IPS-18c (cell line): Measurements from ENCODE around the gene SLC17A7.

Source experiments
- H3K4me3 ChIP-seq: 2 replicates; pipeline ENCODE4 v1.7.0; 2013; ENCODE audit warnings: low read depth, mild to moderate bottlenecking, low read length, moderate library complexity; ENCODE audit not compliant: insufficient read depth
- H3K9me3 ChIP-seq: one replicate; pipeline ENCODE4 v1.6.1; 2013; ENCODE audit warnings: mild to moderate bottlenecking, low read length, moderate library complexity; ENCODE audit not compliant: control insufficient read depth, insufficient read depth

The SLC17A7 gene

DNA sequence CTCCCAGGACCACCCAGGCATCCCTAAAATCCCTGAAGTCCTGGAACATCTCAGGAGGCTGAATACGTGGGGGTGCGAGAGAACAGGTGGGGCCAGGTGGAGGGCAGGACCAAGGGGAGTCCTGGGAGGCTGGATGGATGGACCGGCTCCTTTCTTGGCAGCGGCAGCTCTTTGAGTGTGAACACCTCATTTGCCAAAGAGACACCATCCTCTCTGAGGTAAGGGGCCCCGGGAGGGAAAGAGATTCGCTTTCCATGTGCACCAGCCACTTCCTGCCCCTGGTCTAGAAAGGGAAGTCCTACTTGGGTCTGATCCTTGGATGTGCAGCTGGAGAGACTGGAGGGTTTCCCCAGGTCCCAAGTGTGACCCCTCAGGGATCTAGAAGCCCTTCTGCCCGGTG is 34.2 kb downstream of the SLC17A7 start:
- Histone ChIP-seq H3K4me3 (no peak overlapping the region), H3K9me3 (no peaks in the 10 kb centered on the region)

DNA sequence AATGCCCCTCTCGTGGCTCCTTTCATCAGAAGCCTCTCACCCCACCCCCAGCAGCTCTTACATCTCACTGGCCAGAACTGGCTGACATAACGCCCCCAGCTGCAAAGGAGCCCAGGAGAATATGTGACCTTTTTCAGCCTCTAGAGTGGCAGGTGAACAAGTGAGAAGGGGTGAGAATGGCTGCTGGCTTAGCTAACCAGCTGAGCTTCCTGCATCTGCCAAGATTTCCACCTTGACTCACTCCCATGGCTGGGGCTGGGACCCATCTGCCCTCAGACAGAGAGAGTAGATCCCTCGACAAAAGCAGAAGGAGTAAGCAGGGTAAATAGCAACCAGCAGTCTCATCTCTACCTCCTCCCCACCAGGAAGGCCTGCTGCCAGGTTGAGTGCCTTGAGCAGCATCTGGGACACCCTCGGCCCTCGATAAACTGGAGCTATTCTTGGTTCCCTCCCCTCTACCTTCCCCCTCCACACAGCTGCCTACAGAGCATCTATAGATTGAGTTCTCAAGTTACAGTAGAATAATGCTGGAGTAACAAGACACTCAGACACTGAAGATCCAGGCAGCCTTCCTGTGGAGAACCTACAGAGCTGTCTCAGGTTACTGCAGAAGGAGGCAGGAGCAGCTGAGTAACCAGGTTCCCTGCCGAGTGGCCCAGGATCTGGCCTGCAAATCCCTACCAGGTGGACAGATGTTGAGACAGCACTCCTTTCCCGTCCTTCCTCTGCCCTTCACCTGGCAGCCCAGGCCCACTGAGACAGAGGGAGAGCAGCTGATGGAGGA is 37.7 kb downstream of the SLC17A7 start:
- no peak overlapping the region for H3K4me3 ChIP-seq
- no peaks in the 10 kb centered on the region for H3K9me3 ChIP-seq

- Histone ChIP-seq H3K4me3 (no peak overlapping the region), H3K9me3 (no peaks in the 10 kb centered on the region)
These were observed 41.3 kb downstream of the SLC17A7 start for GRCh38 chr19:49400029-49400428.

- Histone ChIP-seq H3K9me3 (no peaks in the 10 kb centered on the region), H3K4me3 (no peak overlapping the region)
These were observed 42.4 kb downstream of the SLC17A7 start for GRCh38 chr19:49398931-49399330.

DNA sequence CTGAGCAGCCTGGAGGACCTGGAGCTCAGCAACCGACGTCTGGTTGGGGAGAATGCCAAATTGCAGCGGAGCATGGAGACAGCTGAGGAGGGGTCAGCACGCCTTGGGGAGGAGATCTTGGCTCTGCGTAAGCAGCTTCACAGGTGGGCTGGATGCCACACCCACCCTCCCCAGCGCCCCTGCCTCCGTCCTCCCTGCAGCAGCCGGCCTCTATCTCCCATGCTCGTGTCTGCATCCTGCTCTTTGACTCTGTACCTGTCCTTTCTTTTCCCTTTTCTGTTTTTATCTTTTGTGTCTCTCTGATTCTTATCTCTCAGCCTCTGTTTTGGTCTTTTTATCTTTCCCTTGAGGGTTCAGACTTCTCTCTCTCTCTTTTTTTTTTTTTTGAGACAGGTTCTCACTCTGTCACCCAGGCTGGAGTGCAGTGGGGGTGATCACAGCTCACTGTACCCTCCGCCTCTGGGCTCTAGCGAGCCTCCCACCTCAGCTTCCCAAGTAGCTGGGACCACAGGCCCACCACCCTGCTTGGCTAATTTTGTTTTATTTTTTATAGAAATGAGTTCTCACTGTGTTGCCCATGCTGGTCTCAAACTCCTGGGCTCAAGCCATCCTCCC is 43.2 kb downstream of the SLC17A7 start:
- Histone ChIP-seq H3K4me3 (no peak overlapping the region), H3K9me3 (no peaks in the 10 kb centered on the region)

DNA sequence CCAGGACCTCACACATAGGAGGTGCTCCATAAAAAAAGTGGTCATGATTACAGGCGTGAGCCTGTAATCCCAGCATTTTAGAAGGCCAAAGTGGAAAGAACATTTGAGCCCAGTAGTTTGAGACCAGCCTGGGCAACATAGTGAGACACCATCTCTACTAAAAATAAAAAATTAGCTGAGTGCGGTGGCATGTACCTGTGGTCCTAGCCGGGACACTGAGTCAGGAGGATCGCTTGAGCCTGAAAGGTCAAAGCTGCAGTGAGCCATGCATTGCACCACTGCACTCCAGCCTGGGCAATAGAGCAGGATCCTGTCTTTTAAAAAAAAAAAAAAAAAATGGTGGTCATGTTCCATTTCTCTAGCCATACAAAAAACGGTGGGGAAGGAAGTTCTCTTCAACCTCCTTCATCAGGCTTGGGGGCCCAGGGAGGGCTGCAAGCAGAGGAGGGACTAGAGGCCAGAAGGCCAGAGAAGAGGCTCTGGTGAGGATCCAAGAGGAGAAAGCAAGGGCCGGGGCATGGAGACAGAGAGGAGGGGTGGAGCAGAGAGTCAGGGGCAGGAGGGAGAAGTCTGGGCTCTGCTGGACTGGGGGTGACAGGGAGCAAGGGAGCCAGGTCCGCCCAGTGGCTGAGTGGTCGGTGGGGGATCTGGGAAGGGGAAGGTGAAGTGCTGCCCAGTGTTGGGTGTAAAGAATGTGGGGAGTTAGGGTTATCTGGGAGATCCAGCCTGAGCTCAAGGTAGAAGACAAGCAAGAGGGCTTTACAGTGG is 44.4 kb downstream of the SLC17A7 start:
- H3K4me3 ChIP-seq = no peak overlapping the region
- no peaks in the 10 kb centered on the region for H3K9me3 ChIP-seq

GRCh38 chr19:49395581-49396407 is 45.5 kb downstream of the SLC17A7 start:
- no peak overlapping the region for H3K4me3 ChIP-seq

DNA sequence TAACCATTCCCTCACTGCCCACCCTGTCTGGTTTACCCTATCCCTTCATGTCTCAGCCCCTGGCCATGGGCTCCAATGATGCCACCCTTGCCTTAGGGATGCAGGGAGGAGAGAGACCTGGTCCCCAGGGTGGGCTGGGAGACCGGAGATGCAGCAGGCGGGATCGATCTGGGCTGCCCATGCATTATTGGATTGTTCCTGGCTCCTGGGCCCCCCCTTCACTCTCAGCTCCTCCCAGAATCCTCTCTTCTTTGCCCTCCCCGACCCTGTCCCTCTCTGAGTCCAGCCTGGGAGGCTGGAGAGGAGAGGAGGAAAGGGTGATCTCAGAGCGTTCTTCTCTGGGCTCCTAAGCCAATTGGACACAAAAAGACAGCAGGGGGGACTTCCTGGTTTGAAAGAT is 47.4 kb downstream of the SLC17A7 start:
- H3K4me3 ChIP-seq = no peak overlapping the region
- no peaks in the 10 kb centered on the region for H3K9me3 ChIP-seq

More at GRCh38 chr19:49395581-49396407, 45.5 kb downstream of the SLC17A7 start:
- H3K9me3 ChIP-seq = no peaks in the 10 kb centered on the region

DNA sequence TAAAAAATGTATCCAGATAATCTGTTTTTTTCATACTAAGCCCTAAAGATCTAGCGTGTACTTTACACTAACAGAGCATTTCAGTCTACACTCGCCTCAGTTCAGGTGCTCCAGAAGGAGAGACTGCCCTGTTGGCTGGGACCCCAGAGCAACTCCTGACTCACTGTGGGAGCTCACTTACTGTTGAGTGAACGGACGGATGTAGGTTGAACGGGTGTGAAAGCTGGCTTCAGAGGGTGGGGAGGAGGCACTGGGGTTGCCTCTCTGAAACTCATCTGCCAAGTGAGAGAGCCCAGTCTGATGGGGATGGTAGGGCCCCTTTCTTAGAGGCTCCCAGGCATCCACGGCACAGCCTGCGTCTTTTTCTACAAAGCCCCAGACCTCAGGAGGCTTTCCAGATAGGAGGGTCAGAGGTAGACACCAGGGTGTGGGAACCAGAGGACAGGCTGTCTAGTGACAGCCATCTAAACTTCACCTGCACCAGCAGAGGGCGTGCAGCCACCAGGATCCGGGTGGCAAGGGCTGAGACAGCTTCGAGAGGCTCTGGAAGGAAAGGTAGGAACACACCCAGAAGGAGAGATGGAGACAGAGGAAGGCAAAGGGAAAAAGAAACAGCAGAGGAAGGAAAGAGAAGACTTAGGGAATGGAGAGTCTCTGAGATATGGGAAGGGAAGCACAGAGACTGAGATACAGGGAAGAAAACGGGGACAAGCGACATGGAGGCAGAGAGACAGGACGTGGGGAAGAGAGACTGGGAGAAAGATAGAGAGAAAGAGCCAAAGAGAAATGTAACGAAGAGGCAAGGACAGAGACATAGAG is 49.5 kb downstream of the SLC17A7 start:
- Histone ChIP-seq H3K9me3 (no peaks in the 10 kb centered on the region), H3K4me3 (no peak overlapping the region)

GRCh38 chr19:49390929-49391359 is 50.4 kb downstream of the SLC17A7 start:
- Histone ChIP-seq H3K4me3 (no peak overlapping the region), H3K9me3 (no peaks in the 10 kb centered on the region)

DNA sequence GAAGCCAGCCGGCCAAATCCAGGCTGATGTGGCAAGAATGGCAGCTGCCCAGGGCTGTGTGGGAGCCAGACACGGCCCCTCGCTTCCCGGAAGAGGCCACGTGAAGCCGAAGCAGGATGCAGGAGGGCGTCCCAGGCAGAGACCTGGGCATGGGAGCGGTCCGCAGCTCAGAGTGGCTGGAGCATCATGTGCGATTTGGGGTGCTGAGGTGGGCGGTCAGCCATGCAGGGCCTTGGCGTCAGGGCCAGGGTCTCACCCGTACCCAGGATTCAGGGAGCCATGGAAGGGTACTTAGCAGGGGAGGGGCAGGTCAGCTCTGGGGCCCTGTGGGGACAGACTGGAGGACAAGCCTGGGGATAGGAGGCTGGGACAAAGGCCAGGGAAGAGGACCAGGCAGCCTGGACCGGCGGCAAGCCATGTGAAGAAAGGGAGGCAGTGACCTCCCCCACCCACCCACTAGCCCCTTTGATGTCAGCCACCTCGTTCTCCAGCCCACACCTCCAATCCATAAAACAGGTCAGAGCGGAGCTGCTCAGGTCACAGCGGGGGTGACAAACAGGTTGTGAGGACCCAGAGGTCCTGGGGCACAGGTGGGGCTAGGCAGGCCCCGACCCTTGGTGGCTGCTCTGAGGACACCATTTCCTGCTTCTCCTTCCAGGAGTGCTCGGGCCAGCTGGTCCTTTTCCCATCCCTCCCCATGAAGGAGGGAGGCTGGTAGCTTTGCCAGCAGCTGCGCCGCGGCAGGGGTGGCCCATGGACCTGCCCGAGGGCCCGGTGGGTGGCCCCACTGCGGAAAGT is 51.0 kb downstream of the SLC17A7 start:
- Histone ChIP-seq H3K4me3 (no peak overlapping the region), H3K9me3 (no peaks in the 10 kb centered on the region)

DNA sequence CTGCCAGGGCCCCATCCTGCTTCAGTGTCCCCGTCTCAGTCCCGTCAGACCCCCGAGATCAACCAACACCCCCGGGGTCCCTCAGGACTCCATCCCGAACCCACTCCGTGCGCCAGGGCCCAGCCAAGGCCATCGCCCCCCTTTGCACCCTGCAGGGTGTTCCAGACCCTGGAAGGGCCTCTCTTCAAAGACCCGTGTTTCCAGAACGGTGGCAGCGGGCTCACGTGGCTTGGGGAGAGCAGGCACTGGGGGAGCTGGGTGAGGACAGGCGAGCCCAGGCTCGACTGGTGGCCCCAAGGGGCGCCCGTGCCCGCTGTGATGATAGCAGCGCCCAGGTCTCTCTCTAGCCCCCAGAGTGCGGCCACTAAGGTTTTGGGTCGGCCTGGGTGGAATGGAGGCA is 51.9 kb downstream of the SLC17A7 start:
- Histone ChIP-seq H3K9me3 (no peaks in the 10 kb centered on the region), H3K4me3 (no peak overlapping the region)

DNA sequence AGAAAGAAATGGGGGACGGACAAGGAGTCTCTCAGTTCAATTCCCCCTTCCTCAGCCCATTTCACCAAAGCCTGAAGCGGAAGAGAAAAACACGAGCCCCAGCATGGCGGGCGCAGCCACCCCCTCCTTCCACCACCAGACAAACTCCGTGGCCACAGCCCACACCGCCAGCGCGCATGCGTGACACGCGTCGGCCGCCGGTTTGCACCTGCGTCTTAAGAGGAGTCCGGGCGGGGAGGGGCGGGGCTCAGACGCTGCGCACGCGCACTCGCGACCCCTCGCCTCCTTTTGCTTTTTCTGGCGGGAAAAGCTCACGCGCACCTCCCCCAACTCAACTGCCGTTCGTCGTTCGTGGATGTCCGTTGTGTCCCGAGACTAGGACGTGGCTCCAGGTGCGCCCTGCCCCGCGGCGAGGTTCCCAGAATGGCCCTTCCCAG is 53.4 kb downstream of the SLC17A7 start, which contains the start of gene KASH5:
Gene KASH5, plus strand, starts transcription at position 314 of the 437 bp plus-strand sequence. CDS start 2,635 bp downstream, outside the sequence.
- H3K4me3 ChIP-seq = no peak within 1 kb of the TSS
- no peaks in the 10 kb centered on the region for H3K9me3 ChIP-seq

DNA sequence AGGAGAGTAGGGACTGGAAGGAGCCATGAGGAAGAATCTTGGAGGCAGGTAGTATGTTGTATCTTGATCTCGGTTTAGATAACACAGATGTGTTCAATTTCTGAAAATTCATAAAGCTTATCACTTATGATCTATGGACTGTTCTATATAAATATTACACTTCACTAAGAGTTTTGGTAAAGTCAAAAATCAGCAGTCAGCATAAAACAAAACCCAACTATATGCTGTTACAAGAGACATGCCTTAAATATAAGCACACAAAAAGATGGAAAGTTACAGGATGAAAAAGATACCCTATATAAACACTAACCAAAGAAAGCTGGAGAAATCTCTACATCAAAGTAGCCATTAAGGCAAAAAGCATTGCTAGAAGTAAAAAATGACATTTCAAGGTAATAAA is 57.7 kb downstream of the SLC17A7 start:
- no peaks in the 10 kb centered on the region for H3K9me3 ChIP-seq
- H3K4me3 ChIP-seq = no peak overlapping the region

GRCh38 chr19:49382639-49383038 is 58.7 kb downstream of the SLC17A7 start:
- Histone ChIP-seq H3K9me3 (no peaks in the 10 kb centered on the region), H3K4me3 (no peak overlapping the region)

DNA sequence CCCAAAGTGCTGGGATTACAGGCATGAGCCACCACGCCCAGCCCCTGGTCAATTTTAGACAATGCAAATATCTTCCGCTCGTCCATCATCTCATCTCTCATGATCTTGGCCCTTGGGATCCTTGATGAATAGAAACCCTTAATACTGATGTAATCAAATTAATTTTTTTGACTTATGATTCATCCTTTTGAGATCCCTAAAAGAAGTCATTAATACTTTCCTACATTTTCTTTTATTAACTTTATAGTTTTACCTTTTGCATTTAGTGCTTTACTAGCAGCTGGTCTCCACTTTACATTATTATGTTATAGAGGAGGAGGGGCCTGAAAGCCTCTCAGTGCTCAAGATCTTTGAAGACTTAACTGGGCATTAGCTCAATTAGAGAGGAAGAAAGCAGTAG is 60.9 kb downstream of the SLC17A7 start:
- H3K9me3 ChIP-seq = no peaks in the 10 kb centered on the region
- no peak overlapping the region for H3K4me3 ChIP-seq
